NCI-H82 (cell line): ENCODE measurements around the gene FANCD2OS.
"Not testable (repeated sequence)": the region's sequence is repeated elsewhere in the genome, so short reads cannot be mapped to it uniquely, and the experiment has no call there.

Experiments
- DNase-seq: peaks from one replicate; lab custom pipeline; 2025; lab: John Stamatoyannopoulos, UW

Gene FANCD2OS

DNA sequence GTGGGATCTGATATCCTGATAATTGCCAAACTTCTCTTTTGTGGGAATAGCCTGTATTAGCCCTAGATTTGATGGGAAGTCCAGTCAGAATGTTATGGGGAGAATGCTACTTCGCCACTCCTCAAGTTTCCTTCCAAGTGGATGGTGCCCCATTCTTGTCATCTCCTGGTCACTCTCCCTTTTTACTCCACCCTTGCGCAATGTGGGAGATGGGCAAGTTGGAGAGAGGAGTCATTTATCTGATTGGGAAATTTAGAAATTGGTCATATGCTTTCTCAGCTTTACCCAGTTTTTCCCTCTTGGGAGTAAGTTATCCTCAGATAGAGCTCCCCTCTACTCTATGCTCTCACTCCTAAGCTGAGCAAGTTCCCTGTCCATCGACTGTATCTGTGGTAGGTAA is 14.4 kb downstream of the FANCD2OS start:
- no peak for DNase-seq

DNA sequence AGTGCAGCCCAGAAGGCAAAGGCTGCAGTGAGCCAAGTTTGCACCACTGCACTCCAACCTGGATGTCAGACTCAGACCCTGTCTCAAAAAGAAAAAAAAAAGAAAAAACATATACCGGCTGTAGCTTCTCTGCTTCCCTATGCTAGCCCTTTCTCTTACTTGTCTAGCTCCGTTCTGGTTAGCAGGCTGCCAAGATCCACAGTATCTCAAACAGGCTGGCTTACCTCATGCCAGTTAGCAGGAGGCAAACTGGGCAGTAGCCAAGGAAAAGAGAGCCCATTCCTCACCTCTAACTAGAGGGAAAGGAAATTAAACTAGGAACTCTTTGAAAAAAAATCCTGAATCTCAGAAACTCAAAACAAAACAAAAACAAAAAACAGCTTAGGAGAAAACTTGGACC is 16.7 kb downstream of the FANCD2OS start:
- not testable (repeated sequence) for DNase-seq

DNA sequence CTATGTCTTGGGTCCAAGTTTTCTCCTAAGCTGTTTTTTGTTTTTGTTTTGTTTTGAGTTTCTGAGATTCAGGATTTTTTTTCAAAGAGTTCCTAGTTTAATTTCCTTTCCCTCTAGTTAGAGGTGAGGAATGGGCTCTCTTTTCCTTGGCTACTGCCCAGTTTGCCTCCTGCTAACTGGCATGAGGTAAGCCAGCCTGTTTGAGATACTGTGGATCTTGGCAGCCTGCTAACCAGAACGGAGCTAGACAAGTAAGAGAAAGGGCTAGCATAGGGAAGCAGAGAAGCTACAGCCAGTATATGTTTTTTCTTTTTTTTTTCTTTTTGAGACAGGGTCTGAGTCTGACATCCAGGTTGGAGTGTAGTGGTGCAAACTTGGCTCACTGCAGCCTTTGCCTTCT is 17.3 kb downstream of the FANCD2OS start:
- DNase-seq, result not testable (repeated sequence)

DNA sequence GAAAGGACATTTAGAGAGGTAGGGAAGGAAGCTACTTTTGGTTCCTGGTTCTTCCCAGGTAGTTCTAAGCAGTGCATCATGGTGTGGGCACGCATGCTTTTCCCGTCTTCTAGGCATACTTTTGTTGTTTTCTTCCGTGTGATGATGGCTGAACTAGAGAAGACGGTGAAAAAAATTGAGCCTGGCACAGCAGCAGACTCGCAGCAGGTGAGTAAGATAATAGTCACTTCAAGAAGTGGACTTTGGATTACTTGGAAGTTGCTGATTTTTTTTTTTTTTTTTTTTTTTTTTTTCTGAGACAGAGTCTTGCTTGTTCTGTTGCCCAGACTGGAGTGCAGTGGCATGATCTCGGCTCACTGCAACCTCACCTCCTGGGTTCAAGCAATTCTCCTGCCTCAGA is 17.9 kb downstream of the FANCD2OS start:
- no peak for DNase-seq

DNA sequence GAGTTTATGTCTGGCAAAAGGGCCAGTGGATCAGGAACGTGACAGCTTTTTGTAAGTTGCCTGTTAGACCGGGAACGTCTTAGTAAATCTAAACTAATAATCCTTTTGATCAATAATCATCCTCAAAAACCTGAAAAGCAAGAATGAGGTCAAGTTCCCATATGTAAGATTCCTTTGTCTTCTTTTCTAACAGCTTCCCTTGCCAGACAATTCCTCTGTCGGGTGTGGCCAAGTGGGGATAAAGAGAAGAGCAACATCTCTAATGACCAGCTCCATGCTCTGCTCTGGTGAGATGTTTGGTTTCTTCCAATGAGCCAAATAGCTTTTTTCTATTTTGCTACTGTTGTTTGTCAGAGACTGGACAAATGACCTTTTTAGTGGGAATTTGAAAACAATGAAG is 19.8 kb downstream of the FANCD2OS start:
- no peak for DNase-seq

DNA sequence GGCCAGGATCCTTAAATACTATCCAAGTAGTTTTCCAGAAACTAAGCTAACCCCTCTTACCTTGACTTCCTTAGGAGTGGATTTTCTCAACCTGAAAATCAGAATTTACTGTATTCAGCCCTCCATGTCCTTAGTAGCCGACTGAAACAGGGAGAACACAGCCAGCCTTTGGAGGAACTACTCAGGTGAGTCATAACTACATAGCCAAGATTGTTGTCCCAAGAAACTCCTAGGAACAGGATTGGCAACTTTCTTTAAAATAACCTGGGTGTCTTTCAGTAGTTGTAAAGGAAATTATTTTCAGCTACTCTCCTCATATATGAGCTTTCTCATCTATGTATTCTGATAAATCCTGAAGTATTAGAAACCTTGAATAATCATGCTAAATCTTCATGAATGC is 22.3 kb downstream of the FANCD2OS start:
- no peak for DNase-seq

DNA sequence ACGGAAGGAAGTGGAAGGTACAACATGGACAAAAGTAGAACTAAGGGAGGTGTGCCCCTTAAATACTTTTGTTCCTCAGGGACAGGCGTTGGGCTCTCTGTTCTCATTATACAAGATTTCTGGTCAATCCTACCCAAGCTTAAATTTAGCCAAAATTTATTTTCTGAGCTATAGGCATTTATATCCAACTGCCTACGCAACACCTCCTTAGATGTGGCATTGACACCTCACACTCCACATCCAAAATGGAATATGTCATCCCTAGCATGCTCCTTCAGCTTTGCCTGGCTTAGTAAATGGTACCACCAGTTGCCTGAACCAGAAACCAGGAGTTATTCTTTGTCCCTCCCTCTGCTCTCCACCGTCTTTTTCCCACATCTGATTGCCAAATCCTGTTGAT is 26.2 kb downstream of the FANCD2OS start:
- DNase-seq, result no peak

DNA sequence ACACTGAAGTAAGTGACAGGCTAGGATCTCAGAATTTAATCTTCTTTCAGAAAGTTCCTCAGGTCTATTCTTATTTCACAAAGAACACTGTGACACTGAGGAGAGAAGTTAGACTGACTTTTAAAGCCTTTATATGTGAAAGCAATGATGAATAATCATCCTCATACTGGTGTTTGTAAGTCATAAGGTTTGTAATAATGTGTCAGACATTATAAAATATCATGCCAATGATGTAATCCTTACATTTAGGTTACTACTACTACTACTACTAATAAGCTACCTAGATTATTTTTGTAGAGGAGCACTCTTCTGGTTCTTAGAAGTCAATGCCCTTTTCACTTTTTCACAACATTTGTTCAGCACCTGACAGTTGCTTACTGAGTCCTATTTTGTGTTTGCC is 33.4 kb downstream of the FANCD2OS start:
- no peak for DNase-seq

DNA sequence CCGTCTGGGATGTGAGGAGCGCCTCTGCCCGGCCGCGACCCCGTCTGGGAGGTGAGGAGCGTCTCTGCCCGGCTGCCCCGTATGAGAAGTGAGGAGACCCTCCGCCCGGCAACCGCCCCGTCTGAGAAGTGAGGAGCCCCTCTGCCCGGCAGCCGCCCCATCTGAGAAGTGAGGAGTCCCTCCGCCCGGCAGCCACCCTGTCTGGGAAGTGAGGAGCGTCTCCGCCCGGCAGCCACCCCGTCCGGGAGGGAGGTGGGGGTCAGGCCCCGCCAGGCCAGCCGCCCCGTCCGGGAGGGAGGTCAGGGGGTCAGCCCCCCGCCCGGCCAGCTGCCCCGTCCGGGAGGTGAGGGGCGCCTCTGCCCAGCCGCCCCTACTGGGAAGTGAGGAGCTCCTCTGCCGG is 38.0 kb downstream of the FANCD2OS start:
- DNase-seq, result not testable (repeated sequence)

DNA sequence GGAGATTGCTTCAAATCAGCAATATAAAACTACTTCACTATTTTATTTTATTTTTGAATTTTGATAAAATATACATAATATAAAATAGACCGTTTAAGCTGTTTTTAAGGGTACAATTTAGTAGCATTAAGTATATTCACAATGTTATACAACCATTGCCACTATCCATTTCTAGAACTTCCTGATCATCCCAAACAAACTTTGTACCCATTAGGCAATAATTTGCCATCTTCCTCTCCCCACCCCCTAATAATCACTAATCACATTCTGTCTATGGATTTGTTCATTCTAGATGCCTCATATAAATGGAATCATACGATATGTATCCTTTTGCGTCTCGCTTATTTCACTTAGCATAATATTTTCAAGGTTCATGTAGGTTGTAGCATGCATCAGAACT is 53.0 kb downstream of the FANCD2OS start:
- DNase-seq, result no peak
